ENCODE measurements around the gene TRIM34. TPM values are rescaled to one million over a fixed set of nuclear protein-coding genes. Genes with fewer than 3 reads are reported as not detected.
"Not testable (repeated sequence)": the region's sequence is repeated elsewhere in the genome, so short reads cannot be mapped to it uniquely, and the experiment has no call there.

TRIM34 gene
- total and polyA plus RNA-seq, 7 experiments from 2014 or later = 5.8 to 14.2 (median 10.8) TPM

DNA sequence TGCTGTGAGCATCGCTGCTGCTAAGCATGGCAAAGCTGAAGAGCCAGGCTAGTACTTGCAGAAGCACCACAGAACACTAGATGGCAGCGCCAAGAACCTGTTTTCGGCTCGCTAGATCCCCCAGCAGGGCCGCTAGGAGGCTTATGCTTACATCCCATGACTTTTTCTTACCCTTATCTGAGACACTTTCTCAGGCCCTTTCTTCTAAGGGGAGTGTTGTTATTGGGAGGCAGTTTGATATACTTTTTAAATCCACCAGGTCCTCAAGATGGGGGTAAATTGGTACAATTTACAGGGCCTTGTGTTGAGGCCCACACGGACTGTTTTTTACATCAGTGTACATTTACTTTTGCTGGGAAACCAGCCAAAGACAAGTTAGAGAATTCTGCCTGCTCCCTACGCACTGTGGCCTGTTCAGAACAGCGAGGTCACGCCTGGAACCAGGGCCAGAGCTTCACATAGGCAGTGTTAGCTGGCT, 24.4 kb upstream of the TRIM34 start:
- no peaks in the 10 kb centered on the region for H3K36me3 Mint-ChIP-seq
- H3K4me3 ChIP-seq (ENCODE audit: low read length) = no peak overlapping the region
- H3K4me1 Mint-ChIP-seq = peaks cover 4 to 15% (median 9%) of the 10 kb centered on the region in 7 donors
- peak; percentile 91 for ATAC-seq
- no peak overlapping the region for H3K4me3 Mint-ChIP-seq
- no peaks in the 10 kb centered on the region for H3K4me1 ChIP-seq (ENCODE audit: control insufficient read depth in 2 of 2, insufficient read depth in 2 of 2, low read length in 2 of 2)
- no peak overlapping the region for H3K27ac Mint-ChIP-seq
- H3K36me3 ChIP-seq (ENCODE audit: control insufficient read depth in 2 of 3, insufficient read depth in 3 of 3, low read length in 3 of 3) = no peaks in the 10 kb centered on the region
- H3K27me3 Mint-ChIP-seq = peaks cover 0 to 20% (median 17%) of the 10 kb centered on the region in 5 donors
- ChIA-PET CTCF (interaction anchor here (0.8 to 2.8 kb wide), 5 partner anchors 84 to 210 kb away, joined by 3 to 11 read pairs (median 3); partner anchors contain the start of genes OR52N2 and TRIM5), POLR2A (no interaction called here)
- H3K27me3 ChIP-seq (ENCODE audit: control insufficient read depth in 2 of 2, insufficient read depth in 2 of 2, low read length in 2 of 2) = no peaks in the 10 kb centered on the region
- intact Hi-C loops (cut with micrococcal nuclease) = loop anchor here (1.0 to 5.0 kb wide), 8 partner anchors 24 to 478 kb away; partner anchors contain the start of gene OR52N2 (in 2 of the 2)
- H3K9me3 Mint-ChIP-seq = no peaks in the 10 kb centered on the region
- H3K9me3 ChIP-seq (ENCODE audit: control insufficient read depth in 2 of 3, low read length in 3 of 3) = no peaks in the 10 kb centered on the region
- H3K27ac ChIP-seq (ENCODE audit: low read depth, low read length) = no peak overlapping the region
- DNase-seq = peak; percentile 17 to 61 (median 49)

DNA sequence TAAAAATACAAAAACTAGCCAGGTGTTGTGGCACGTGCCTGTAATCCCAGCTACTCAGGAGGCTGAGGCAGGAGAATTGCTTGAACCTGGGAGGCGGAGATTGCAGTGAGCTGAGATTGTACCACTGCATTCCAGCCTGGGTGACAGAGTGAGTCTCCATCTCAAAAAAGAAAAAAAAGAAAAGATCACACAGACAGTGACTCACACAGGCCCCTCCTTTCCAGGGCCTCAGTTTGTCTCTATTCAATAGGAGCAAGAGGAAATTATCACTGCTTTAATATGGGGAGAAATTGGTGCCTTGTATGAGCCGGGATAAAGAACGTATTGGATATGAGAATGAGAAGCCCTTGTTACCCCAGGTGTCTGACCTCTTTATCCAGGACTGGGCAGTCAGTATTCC, 22.0 kb upstream of the TRIM34 start:
- not testable (repeated sequence) for H3K9me3 ChIP-seq (ENCODE audit: control insufficient read depth in 2 of 3, low read length in 3 of 3); H3K9me3 Mint-ChIP-seq
- intact Hi-C loops (cut with micrococcal nuclease) = loop anchor here (5.0 kb wide), 2 partner anchors 90 to 480 kb away; no protein-coding TSS in a partner anchor

DNA sequence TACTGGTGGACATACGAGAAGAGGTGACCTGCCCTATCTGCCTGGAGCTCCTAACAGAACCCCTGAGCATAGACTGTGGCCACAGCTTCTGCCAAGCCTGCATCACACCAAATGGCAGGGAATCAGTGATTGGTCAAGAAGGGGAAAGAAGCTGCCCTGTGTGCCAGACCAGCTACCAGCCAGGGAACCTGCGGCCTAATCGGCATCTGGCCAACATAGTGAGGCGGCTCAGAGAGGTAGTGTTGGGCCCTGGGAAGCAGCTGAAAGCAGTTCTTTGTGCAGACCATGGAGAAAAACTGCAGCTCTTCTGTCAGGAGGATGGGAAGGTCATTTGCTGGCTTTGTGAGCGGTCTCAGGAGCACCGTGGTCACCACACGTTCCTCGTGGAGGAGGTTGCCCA, 21.5 kb upstream of the TRIM34 start:
- Mint-ChIP-seq H3K4me3 (no peak overlapping the region), H3K9me3 (no peaks in the 10 kb centered on the region), H3K27ac (no peak overlapping the region), H3K4me1 (peaks cover 0 to 5% (median 0%) of the 10 kb centered on the region in 7 donors), H3K27me3 (peaks cover 0 to 5% (median 0%) of the 10 kb centered on the region in 5 donors), H3K36me3 (no peaks in the 10 kb centered on the region)
- Histone ChIP-seq H3K4me3 (ENCODE audit: low read length) (no peak overlapping the region), H3K4me1 (ENCODE audit: control insufficient read depth in 2 of 2, insufficient read depth in 2 of 2, low read length in 2 of 2) (no peaks in the 10 kb centered on the region), H3K27ac (ENCODE audit: low read depth, low read length) (no peak overlapping the region), H3K36me3 (ENCODE audit: control insufficient read depth in 2 of 3, insufficient read depth in 3 of 3, low read length in 3 of 3) (no peaks in the 10 kb centered on the region), H3K27me3 (ENCODE audit: control insufficient read depth in 2 of 2, insufficient read depth in 2 of 2, low read length in 2 of 2) (no peaks in the 10 kb centered on the region), H3K9me3 (ENCODE audit: control insufficient read depth in 2 of 3, low read length in 3 of 3) (no peaks in the 10 kb centered on the region)
- intact Hi-C loops (cut with micrococcal nuclease) = loop anchor here (5.0 kb wide), 2 partner anchors 89 to 481 kb away; no protein-coding TSS in a partner anchor
- ATAC-seq (no peak), DNase-seq (no peak)
- ChIA-PET CTCF (interaction anchor here (1.0 kb wide), 2 partner anchors 10 to 12 kb away, joined by 3 read pairs; no protein-coding TSS in a partner anchor), POLR2A (interaction anchor here (0.6 kb wide), 1 partner anchor 177 kb away, joined by 3 read pairs; no protein-coding TSS in a partner anchor)

More for the DNA sequence above, 22.0 kb upstream of the TRIM34 start:
- CTCF ChIA-PET = interaction anchor here (1.0 kb wide), 1 partner anchor 10 kb away, joined by 3 read pairs; no protein-coding TSS in a partner anchor
- not testable (repeated sequence) for DNase-seq; ATAC-seq; H3K27ac ChIP-seq (ENCODE audit: low read depth, low read length); H3K4me1 Mint-ChIP-seq; H3K36me3 ChIP-seq (ENCODE audit: control insufficient read depth in 2 of 3, insufficient read depth in 3 of 3, low read length in 3 of 3); H3K27ac Mint-ChIP-seq; H3K4me1 ChIP-seq (ENCODE audit: control insufficient read depth in 2 of 2, insufficient read depth in 2 of 2, low read length in 2 of 2); H3K36me3 Mint-ChIP-seq; H3K4me3 Mint-ChIP-seq; H3K27me3 ChIP-seq (ENCODE audit: control insufficient read depth in 2 of 2, insufficient read depth in 2 of 2, low read length in 2 of 2); H3K4me3 ChIP-seq (ENCODE audit: low read length)
- POLR2A ChIA-PET = interaction anchor here (0.6 kb wide), 1 partner anchor 177 kb away, joined by 3 read pairs; no protein-coding TSS in a partner anchor
- peaks cover 0 to 11% (median 4%) of the 10 kb centered on the region in 5 donors for H3K27me3 Mint-ChIP-seq

DNA sequence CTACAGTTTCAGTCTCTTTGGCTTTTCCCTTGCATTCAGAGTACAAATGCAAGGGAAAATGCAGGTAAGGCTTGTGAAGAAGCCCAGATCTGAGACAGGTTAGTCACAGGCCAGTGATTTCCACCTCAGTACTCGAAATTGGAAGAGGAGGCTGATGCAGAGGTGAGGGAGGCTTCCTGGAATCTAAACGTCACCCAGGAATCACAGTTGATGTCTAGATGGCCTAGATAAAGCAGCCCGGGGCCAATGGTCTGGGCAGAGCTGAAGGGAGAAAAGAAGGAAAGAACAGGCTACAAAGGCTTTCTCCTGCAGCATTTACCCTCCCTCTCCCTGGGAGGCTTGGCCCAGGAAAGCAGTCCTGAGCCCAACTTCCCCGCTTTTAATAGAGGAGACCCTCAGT, 19.9 kb upstream of the TRIM34 start:
- no peak overlapping the region for H3K4me3 ChIP-seq (ENCODE audit: low read length)
- DNase-seq = no peak
- no peaks in the 10 kb centered on the region for H3K9me3 ChIP-seq (ENCODE audit: control insufficient read depth in 2 of 3, low read length in 3 of 3)
- Mint-ChIP-seq H3K27ac (no peak overlapping the region), H3K4me1 (no peaks in the 10 kb centered on the region), H3K9me3 (no peaks in the 10 kb centered on the region), H3K27me3 (no peaks in the 10 kb centered on the region), H3K4me3 (no peak overlapping the region), H3K36me3 (peaks cover 0 to 1% (median 0%) of the 10 kb centered on the region in 5 donors)
- ChIA-PET CTCF (interaction anchor here (1.2 kb wide), 1 partner anchor 9 kb away, joined by 3 read pairs; no protein-coding TSS in a partner anchor), POLR2A (no interaction called here)
- no peaks in the 10 kb centered on the region for H3K36me3 ChIP-seq (ENCODE audit: control insufficient read depth in 2 of 3, insufficient read depth in 3 of 3, low read length in 3 of 3)
- intact Hi-C loops (cut with micrococcal nuclease) = loop anchor here (5.0 kb wide), 2 partner anchors 87 to 483 kb away; no protein-coding TSS in a partner anchor
- H3K4me1 ChIP-seq (ENCODE audit: control insufficient read depth in 2 of 2, insufficient read depth in 2 of 2, low read length in 2 of 2) = no peaks in the 10 kb centered on the region
- H3K27me3 ChIP-seq (ENCODE audit: control insufficient read depth in 2 of 2, insufficient read depth in 2 of 2, low read length in 2 of 2) = no peaks in the 10 kb centered on the region
- no peak overlapping the region for H3K27ac ChIP-seq (ENCODE audit: low read depth, low read length)
- ATAC-seq = no peak

DNA sequence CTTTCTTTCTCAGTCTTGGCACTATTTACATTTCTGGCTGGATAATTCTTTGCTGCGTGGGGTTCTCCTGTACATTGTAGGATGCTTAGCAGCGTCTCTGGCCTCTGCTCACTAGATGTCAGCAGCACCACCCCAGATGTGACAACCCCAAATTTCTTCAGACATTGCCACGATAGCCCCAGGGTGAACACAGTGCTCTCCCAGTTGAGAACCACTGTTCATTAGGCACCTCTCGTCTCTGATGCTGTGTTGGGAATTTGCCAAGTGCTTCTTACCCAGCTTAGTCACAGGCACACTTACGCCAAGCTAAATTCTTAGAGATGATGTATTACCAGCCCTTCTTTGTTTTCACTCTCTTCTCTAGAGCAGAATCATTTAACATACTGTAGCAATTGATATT, 19.0 kb upstream of the TRIM34 start:
- Mint-ChIP-seq H3K9me3 (no peaks in the 10 kb centered on the region), H3K27me3 (no peaks in the 10 kb centered on the region), H3K36me3 (peaks cover 0 to 5% (median 0%) of the 10 kb centered on the region in 5 donors), H3K4me3 (no peak overlapping the region), H3K27ac (no peak overlapping the region), H3K4me1 (peaks cover 0 to 8% (median 0%) of the 10 kb centered on the region in 7 donors)
- H3K9me3 ChIP-seq (ENCODE audit: control insufficient read depth in 2 of 3, low read length in 3 of 3) = no peaks in the 10 kb centered on the region
- no peaks in the 10 kb centered on the region for H3K36me3 ChIP-seq (ENCODE audit: control insufficient read depth in 2 of 3, insufficient read depth in 3 of 3, low read length in 3 of 3)
- H3K27me3 ChIP-seq (ENCODE audit: control insufficient read depth in 2 of 2, insufficient read depth in 2 of 2, low read length in 2 of 2) = no peaks in the 10 kb centered on the region
- H3K27ac ChIP-seq (ENCODE audit: low read depth, low read length) = no peak overlapping the region
- H3K4me1 ChIP-seq (ENCODE audit: control insufficient read depth in 2 of 2, insufficient read depth in 2 of 2, low read length in 2 of 2) = no peaks in the 10 kb centered on the region
- CTCF ChIA-PET = no interaction called here
- intact Hi-C loops (cut with micrococcal nuclease) = no loop called here
- POLR2A ChIA-PET = no interaction called here
- H3K4me3 ChIP-seq (ENCODE audit: low read length) = no peak overlapping the region
- DNase-seq (no peak), ATAC-seq (no peak)

DNA sequence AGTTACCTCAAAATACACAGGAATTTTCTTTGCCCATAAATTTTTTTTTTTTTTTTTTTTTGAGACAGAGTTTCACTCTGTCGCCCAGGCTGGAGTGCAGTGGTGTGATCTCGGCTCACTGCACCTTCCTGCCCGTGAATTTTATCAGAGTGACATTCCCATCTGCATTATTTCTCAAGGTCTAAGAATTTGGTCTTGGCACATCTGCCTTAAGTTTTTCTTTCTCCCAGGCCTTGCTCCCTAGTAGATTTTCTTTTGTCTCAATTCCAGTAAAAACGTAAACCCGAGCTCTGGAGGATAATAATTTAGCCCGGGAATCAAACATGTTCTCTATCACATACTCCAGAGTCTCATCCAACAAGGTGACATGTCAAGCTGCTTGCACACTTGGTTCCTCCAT, 16.0 kb upstream of the TRIM34 start:
- Histone ChIP-seq H3K27me3 (ENCODE audit: control insufficient read depth in 2 of 2, insufficient read depth in 2 of 2, low read length in 2 of 2) (no peaks in the 10 kb centered on the region), H3K4me3 (ENCODE audit: low read length) (no peak overlapping the region), H3K27ac (ENCODE audit: low read depth, low read length) (no peak overlapping the region), H3K36me3 (ENCODE audit: control insufficient read depth in 2 of 3, insufficient read depth in 3 of 3, low read length in 3 of 3) (no peaks in the 10 kb centered on the region), H3K4me1 (ENCODE audit: control insufficient read depth in 2 of 2, insufficient read depth in 2 of 2, low read length in 2 of 2) (no peaks in the 10 kb centered on the region), H3K9me3 (ENCODE audit: control insufficient read depth in 2 of 3, low read length in 3 of 3) (no peaks in the 10 kb centered on the region)
- ChIA-PET POLR2A (no interaction called here), CTCF (no interaction called here)
- H3K4me3 Mint-ChIP-seq = no peak overlapping the region
- peaks cover 0 to 5% (median 0%) of the 10 kb centered on the region in 5 donors for H3K27me3 Mint-ChIP-seq
- H3K27ac Mint-ChIP-seq = no peak overlapping the region
- peaks cover 0 to 8% (median 0%) of the 10 kb centered on the region in 7 donors for H3K4me1 Mint-ChIP-seq
- no peaks in the 10 kb centered on the region for H3K9me3 Mint-ChIP-seq
- DNase-seq = no peak
- intact Hi-C loops (cut with micrococcal nuclease) = no loop called here
- no peak for ATAC-seq
- peaks cover 0 to 5% (median 0%) of the 10 kb centered on the region in 5 donors for H3K36me3 Mint-ChIP-seq

DNA sequence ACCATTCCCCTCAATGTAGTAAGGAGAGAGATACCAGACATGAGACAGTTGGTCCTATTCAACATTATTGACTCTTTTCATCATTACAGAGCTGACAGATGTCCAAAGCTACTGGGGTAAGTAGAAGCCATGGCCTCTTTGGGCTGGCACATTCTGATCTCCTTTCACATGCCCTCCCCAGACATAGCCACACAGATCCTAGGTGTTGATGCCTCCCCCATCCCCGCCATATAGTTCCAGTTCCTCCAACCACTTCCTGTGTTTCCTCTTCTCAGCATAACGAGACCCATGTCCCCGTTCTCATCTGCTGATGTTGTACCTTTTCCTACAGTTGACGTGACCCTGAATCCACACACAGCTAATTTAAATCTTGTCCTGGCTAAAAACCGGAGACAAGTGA, 14.4 kb upstream of the TRIM34 start:
- H3K36me3 Mint-ChIP-seq = peaks cover 0 to 5% (median 0%) of the 10 kb centered on the region in 5 donors
- H3K27ac ChIP-seq (ENCODE audit: low read depth, low read length) = no peak overlapping the region
- CTCF ChIA-PET = no interaction called here
- H3K27ac Mint-ChIP-seq = no peak overlapping the region
- POLR2A ChIA-PET = no interaction called here
- H3K9me3 Mint-ChIP-seq = no peaks in the 10 kb centered on the region
- H3K4me3 ChIP-seq (ENCODE audit: low read length) = no peak overlapping the region
- H3K36me3 ChIP-seq (ENCODE audit: control insufficient read depth in 2 of 3, insufficient read depth in 3 of 3, low read length in 3 of 3) = no peaks in the 10 kb centered on the region
- ATAC-seq (no peak), DNase-seq (no peak)
- intact Hi-C loops (cut with micrococcal nuclease) = no loop called here
- H3K27me3 ChIP-seq (ENCODE audit: control insufficient read depth in 2 of 2, insufficient read depth in 2 of 2, low read length in 2 of 2) = no peaks in the 10 kb centered on the region
- peaks cover 0 to 8% (median 0%) of the 10 kb centered on the region in 5 donors for H3K27me3 Mint-ChIP-seq
- H3K4me1 Mint-ChIP-seq = peaks cover 0 to 8% (median 0%) of the 10 kb centered on the region in 7 donors
- H3K4me3 Mint-ChIP-seq = no peak overlapping the region
- H3K4me1 ChIP-seq (ENCODE audit: control insufficient read depth in 2 of 2, insufficient read depth in 2 of 2, low read length in 2 of 2) = no peaks in the 10 kb centered on the region
- no peaks in the 10 kb centered on the region for H3K9me3 ChIP-seq (ENCODE audit: control insufficient read depth in 2 of 3, low read length in 3 of 3)

All from naive thymus-derived CD4-positive, alpha-beta T cell (primary cell).